Forelimb muscle (tissue), 1 donor: ENCODE data around the gene FBXL22. TPM values are rescaled to one million over a fixed set of nuclear protein-coding genes. Genes with fewer than 3 reads are reported as not detected.
"Not testable (repeated sequence)": the region's sequence is repeated elsewhere in the genome, so short reads cannot be mapped to it uniquely, and the experiment has no call there.

Experiments
- DNase-seq: peaks from one replicate; pipeline ENCODE4 v3.0.0-alpha.2; 2013; ENCODE audit warnings: low read depth
- polyA plus RNA-seq: library from polyadenylated mRNA; unstranded; fragments of 120-200 nt; gene quantifications from one replicate; pipeline ENCODE4 v1.2.1, GENCODE V29; 2013; ENCODE audit not compliant: insufficient read length

The FBXL22 gene
- polyA plus RNA-seq, 1 donor = 33.6 TPM

DNA sequence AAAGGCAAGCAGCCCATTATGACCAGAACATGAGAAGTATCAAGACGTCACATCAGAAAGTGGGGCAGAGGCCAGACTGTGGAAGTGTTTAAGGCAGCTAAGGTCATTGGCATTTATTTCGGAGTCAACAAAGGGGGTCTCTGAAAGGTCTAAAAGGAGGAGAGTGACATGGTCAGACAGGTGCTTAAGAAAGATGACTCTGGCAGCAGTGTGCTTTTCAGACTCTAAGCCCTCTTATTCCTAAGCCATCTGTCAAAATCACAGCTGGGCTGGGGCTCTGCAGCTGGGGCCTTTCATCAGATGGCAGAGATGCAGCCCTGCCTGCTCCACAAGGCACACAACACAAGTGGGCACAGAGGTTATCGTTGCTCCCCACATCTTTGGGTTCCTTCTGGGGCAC is 14.0 kb downstream of the FBXL22 start:
- no peak for DNase-seq

DNA sequence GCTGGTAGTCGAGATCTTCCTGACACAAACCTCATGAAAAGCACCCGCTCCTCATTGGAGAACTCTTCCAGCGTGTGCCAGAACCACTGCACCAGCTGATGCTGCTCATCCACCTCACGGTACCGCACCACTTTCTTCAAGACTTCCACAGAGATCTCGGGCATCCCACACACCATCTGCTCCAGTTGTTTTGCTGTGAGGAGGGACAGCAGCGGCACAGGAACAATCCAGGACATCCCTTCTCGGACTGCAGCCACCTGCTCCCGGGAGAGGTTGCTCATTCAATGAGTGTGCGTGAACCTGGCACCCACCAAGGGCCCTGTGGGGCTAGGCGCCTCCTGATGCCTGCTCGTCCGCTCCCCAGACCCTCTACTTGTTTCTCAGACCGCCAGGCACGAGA is 15.1 kb downstream of the FBXL22 start:
- DNase-seq = no peak

DNA sequence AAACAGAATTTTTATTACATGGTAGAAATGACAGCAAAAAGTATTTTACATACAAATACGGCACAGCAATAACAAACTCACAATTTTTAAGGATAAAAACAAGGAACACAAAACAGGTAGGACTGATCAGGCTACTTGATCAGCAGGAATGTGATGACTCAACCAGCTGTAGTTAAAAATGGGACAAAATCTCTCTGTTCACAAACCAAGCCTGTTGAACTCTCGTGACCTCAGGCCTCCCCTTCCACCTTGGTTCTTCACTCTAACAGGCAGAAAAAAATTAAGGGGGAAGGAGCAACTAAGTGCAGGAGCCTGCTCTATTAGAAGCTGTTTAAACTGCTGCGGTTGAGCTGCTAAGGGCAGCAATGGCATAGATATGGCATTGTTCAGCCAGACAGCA is 18.7 kb downstream of the FBXL22 start:
- no peak for DNase-seq

DNA sequence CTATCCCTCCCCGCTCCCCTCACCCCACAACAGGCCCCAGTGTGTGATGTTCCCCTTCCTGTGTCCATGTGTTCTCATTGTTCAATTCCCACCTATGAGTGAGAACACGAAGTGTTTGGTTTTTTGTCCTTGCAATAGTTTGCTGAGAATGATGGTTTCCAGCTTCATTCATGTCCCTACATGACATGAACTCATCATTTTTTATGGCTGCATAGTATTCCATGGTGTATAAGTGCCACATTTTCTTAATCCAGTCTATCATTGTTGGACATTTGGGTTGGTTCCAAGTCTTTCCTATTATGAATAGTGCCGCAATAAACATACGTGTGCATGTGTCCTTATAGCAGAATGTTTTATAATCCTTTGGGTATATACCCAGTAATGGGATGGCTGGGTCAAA is 20.0 kb downstream of the FBXL22 start:
- DNase-seq = not testable (repeated sequence)

DNA sequence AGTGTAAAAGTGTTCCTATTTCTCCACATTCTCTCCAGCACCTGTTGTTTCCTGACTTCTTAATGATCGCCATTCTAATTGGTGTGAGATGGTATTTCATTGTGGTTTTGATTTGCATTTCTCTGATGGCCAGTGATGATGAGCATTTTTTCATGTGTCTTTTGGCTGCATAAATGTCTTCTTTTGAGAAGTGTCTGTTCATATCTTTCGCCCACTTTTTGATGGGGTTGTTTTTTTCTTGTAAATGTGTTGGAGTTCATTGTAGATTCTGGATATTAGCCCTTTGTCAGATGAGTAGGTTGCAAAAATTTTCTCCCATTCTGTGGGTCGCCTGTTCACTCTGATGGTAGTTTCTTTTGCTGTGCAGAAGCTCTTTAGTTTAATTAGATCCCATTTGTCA is 20.4 kb downstream of the FBXL22 start:
- DNase-seq = not testable (repeated sequence)

DNA sequence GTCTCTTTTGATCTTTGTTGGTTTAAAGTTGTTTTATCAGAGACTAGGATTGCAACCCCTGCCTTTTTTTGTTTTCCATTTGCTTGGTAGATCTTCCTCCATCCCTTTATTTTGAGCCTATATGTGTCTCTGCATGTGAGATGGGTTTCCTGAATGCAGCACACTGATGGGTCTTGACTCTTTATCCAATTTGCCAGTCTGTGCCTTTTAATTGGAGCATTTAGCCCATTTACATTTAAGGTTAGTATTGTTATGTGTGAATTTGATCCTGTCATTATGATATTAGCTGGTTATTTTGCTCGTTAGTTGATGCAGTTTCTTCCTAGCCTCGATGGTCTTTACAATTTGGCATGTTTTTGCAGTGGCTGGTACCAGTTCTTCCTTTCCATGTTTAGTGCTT is 23.6 kb downstream of the FBXL22 start:
- DNase-seq = not testable (repeated sequence)

DNA sequence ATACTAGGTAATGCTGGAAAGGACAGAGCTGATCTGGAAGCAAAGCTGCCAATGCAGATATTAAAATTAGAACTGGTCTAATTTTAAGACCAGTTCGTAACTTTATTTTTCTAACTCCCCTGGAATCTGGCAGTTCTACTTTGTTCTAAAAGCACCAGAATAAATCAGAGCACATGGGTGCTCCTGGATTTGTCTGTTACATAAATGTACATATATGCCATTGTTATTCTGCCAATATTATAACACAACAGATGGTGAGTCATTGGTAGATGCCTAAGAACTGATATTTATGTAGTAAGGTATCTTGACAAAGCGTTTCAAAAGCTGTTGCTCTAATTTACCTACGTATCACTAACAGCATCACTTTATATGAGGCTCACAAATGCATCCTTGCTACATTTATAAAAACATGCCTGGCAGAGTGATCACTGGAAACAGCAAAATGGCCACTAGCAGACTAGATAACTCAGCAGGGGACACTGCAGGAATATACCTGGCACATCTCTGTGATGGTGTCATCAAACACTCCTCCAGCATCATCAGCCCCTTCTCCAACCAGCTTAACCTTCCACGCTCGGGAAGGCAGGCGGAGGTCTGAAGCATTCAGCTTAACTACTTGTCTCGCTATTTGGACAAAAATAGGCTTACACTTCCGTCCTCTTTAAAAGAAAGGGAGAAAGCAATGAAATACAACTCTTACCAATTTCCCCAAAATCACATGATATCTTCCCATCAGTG is 26.2 kb downstream of the FBXL22 start:
- no peak for DNase-seq

DNA sequence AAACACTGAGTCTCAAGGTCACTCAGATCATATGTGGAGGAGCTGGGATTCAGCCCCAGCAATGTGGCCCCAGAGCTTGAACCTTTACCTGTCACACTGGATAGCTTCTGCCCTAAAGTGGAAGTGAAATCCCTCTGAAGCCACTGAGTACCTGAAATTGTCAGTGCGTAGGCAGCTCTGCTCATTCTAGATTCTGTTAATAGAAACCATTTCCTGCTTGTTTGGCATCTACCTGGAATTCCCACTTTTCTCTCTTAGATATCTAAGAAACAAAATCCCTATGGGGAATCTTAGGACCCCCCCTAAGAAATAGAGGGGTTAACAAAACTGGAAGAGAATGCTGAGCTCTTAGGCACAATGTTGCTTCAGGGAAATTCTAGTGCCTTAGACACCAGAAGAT is 29.8 kb downstream of the FBXL22 start:
- no peak for DNase-seq

DNA sequence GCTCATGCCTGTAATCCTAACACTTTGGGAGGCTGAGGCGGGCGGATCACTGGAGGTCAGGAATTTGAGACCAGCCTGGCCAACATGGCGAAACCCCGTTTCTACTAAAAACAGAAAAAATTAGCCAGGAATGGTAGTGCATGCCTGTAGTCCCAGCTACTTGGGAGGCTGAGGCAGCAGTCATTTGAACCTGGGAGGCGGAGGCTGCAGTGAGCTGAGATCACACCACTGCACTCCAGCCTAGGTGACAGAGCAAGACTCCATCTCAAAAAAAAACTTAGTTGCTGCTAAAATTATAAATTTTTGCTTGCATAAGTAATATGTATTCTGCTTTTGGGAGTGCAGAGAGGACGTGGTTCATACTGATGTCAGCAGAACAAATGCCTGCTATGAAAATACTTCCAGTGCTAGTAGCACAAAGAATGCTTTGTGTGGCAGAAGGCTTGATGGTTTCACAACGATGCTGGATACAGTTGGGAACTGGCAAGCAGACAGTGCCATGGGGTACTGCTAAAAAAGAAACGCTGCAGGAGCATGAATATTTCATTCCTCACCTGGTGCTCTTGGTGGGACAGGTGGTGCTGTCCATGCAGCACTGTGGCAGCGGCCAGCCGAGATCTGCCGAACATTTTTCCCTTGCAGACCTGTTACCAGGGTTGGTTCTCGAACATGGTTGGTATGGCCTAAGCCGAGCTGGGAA is 31.1 kb downstream of the FBXL22 start:
- no peak for DNase-seq

DNA sequence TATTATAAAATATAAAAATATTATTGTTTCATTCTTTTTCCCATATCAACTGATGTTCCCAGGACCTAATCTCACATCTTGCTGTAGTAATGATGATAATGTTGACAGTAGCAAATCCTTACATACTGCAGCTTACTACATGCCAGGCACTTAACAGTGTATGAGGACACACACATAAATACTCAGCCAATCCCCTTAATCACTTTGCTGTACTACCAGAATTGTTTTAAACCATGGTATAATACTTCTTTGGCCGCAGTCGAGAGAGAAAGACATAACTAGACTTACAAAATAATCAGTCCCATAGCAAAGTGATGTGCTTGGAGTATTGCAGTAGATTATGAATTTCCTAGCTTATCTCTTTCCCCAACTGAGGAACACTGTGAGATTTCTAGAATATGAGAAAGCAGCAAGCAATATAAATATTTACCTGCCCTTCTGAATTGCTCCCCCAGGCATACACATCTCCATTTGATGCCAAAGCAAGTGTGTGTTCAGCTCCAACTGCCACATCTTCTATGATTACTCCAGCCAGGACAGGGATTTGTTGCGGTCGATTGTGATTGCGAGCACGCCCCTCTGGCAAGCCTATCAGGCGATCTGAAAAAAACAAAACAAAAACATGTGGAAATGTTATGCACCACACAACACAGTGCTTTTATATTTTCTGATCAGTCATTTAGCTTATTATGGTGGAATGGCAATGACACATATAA is 33.0 kb downstream of the FBXL22 start:
- DNase-seq = no peak

DNA sequence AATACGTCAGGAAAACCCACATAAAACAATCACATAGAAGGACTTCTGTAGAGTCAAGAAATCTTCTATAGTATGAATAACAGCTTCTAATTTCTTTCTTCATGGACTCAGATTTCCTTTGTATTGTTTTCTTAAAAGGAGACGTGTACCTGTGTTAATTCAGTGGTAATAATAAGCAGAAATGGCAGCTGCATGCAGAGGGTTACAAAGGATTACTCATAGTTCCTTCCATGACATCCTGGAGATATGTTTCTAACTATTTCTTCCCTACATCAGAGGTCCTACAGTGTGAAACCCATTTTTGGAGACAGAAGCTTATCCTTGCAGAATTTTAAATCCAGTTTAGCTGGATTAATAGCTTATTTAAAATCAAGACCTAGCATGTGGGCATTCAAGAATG is 36.1 kb downstream of the FBXL22 start:
- DNase-seq = no peak

DNA sequence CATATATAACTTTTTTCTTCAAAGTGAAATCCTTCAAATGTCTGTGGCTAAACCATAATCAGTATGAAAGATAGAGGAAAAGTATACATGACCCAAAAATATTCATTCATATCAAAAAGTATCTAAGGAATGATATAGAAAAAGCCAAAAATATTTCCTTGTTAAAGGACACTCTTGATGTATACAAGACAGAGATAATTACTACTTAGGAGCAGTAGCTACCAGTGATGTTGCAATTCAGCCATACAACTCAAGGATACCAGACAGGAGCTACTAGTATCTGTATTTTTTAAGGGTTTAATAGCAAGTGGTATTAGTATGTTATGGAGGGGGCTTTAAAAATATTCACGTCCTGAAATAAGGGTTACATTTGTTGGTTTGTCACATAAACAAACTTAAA is 37.0 kb downstream of the FBXL22 start:
- DNase-seq = no peak

DNA sequence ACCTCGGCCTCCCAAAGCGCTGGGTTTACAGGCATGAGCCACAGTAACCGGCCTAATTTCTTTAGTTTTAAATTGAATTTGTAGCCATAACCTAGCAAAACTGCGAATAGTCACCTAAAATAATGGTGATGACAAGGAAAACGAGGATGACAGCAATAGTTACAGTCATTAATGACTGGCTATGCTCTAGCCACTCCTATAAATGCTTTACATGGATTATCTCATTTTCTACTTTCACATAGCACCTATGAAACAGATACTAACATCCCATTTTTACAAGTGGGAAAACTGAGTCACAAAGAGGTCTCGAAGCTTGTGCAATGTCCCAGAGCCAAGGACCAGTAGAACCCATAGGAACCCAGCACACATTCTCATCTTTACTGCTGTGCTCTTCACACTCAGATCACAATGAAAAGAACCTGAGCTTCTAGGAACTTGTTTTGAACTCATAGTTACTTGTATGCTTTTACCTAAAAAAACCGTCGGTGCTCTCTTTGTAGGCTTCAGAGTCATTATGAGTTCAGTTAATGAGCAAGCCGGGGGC is 39.4 kb downstream of the FBXL22 start:
- DNase-seq = no peak

DNA sequence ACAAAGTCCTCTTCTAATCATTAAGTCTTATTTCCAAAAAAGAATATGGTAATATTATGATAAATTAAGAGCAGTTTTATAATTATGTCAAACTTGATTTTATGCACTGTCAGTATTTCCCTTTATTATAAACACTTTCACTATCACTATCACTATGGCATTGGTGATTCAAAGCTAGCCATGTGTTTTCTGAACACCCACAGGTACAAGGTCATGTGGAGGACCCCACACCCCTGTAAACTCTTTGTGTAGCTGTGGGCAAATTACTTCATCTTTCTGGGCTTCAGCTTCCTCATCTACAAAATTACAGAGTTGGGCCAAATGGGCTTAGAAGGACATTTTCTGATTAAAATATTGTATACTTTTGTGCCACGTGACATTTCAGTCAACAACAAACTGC is 41.7 kb downstream of the FBXL22 start:
- DNase-seq = no peak

DNA sequence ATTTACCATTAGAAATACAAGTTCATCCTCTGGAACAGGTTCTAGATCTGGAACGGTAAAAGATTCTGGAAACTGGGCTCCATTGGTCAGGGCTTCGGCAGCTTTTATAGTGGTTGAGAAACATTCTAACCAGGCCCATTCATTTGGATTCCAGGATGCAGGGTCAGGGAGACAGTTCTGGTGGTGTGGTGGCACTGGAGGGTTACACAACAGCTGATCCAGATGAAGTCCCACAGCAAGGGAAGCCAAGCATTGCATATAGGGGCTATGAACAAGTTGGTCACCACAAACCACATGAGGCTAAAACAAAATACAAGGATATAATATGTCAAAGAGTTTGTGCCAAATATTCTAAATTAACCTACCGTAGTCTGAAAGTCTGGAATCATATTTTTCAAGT is 43.0 kb downstream of the FBXL22 start:
- no peak for DNase-seq

Other genes with a start within 250 kb of the FBXL22 start
- 0.75 TPM for gene CA12, start 215.5 kb upstream of the FBXL22 start, polyA plus RNA-seq
- gene USP3, start 92.8 kb upstream of the FBXL22 start, polyA plus RNA-seq = 22.1 TPM
- 46.5 TPM for gene HERC1, start 236.6 kb downstream of the FBXL22 start, polyA plus RNA-seq